ENCODE results near the gene OGFR. TPM values are rescaled to one million over a fixed set of nuclear protein-coding genes. Genes with fewer than 3 reads are reported as not detected.

Gene OGFR
- total and polyA plus RNA-seq, 2 experiments from 2014 or later, result 9.9 to 52.2 TPM

DNA sequence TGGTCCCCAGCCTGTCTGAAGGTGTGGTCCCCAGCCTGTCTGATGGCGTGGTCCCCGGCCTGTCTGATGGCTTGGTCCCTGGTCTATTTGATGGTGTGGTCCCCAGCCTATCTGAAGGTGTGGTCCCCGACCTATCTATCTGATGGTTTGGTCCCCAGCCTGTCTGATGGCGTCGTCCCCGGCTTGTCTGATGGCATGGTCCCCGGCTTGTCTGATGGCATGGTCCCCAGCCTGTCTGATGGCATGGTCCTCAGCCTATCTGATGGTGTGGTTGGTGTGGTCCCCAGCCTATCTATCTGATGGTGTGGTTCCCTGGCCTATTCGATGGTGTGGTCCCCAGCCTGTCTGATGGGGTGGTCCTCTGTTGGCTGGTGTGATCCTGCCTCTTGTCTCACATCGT, 26.6 kb upstream of the OGFR start:
- no peak for TF ChIP-seq EZH2 (IDR thresholded peaks at IDR 0.05; ENCODE audit: insufficient read depth, poor library complexity, severe bottlenecking)
- TF ChIP-seq EZH2phosphoT487 (IDR thresholded peaks at IDR 0.05; ENCODE audit: insufficient read depth, low read depth), result no peak
- Histone ChIP-seq H3K36me3 (ENCODE audit: low read depth) (no peaks in the 10 kb centered on the region), H3K27ac (no peak overlapping the region), H4K20me1 (ENCODE audit: insufficient read depth) (no peaks in the 10 kb centered on the region), H3K79me2 (ENCODE audit: insufficient read depth) (no peaks in the 10 kb centered on the region), H3K27me3 (replicated peaks; ENCODE audit: insufficient read depth) (no peaks in the 10 kb centered on the region), H3K9ac (no peak overlapping the region), H3K9me3 (ENCODE audit: low read depth) (no peaks in the 10 kb centered on the region), H3K4me1 (ENCODE audit: insufficient read depth) (peaks cover 6% of the 10 kb centered on the region), H2AFZ (no peak overlapping the region), H3K9me2 (ENCODE audit: insufficient read depth) (no peaks in the 10 kb centered on the region), H3K4me3 (no peak overlapping the region), H3K4me2 (ENCODE audit: unreplicated experiment) (no peak overlapping the region), H3F3A (ENCODE audit: insufficient read depth) (no peaks in the 10 kb centered on the region)
- WGBS, 2 experiments (ENCODE audit: low coverage in 1 of 2, low lambda C conversion rate in 2 of 2, missing lambda C conversion rate in 2 of 2), result 77 to 88% methylated on average over 9 of the region's 9 CpGs
- in situ Hi-C loops (cut with MboI), result loop anchor here (25.0 kb wide), 1 partner anchor 266 kb away; no protein-coding TSS in a partner anchor
- no peak for DNase-seq

DNA sequence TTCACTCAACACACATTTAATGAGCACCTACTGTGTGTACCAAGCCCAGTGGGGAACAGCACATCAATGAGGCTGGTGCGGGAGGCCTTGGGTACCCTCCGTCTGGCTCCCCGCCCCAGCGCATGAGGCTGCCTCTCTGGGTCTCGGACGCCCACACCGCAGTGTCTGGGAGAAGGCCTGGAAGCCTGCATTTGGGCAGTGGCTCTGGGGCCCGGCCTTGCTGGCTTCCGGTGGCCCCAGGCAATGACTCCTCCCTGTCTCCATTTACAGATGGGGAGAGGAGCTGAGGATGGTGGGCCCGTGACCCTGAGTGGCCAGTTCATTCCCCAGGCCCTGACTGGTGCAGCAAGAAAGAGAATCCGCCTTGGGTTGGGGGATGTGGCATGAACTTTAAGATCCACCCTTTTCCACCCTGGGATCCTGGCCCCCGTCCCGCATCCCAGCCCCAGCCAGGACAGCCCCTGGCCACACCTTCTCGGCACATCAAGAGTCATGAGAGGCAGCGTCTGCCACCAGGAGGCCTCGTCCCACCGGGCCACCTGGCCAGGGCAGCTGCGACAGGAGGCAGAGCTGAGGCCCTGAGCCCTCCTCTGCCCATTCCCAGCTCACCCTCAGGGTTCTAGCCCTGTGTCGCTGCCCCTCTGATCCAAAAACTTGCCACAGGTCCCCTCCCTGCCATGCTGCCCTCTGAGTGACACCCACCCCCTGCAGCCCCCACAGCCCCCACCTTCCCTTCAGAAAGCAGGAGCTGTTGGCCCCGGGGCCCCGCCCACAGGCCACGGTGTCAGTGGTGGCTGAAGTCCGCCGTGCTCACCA, 25.8 kb upstream of the OGFR start:
- Histone ChIP-seq H3K27ac (no peak overlapping the region), H3K9ac (no peak overlapping the region), H4K20me1 (ENCODE audit: insufficient read depth) (no peaks in the 10 kb centered on the region), H3F3A (ENCODE audit: insufficient read depth) (no peaks in the 10 kb centered on the region), H3K36me3 (ENCODE audit: low read depth) (no peaks in the 10 kb centered on the region), H3K9me3 (ENCODE audit: low read depth) (no peaks in the 10 kb centered on the region), H3K4me2 (ENCODE audit: unreplicated experiment) (no peak overlapping the region), H3K9me2 (ENCODE audit: insufficient read depth) (no peaks in the 10 kb centered on the region), H3K4me1 (ENCODE audit: insufficient read depth) (no peaks in the 10 kb centered on the region), H3K4me3 (no peak overlapping the region), H2AFZ (no peak overlapping the region), H3K79me2 (ENCODE audit: insufficient read depth) (no peaks in the 10 kb centered on the region), H3K27me3 (replicated peaks; ENCODE audit: insufficient read depth) (no peaks in the 10 kb centered on the region)
- TF ChIP-seq EZH2phosphoT487 (IDR thresholded peaks at IDR 0.05; ENCODE audit: insufficient read depth, low read depth) (no peak), EZH2 (IDR thresholded peaks at IDR 0.05; ENCODE audit: insufficient read depth, poor library complexity, severe bottlenecking) (no peak)
- DNase-seq, result no peak
- in situ Hi-C loops (cut with MboI), result loop anchor here (25.0 kb wide), 1 partner anchor 267 kb away; no protein-coding TSS in a partner anchor
- WGBS, 2 experiments (ENCODE audit: low coverage in 1 of 2, low lambda C conversion rate in 2 of 2, missing lambda C conversion rate in 2 of 2), result 69 to 72% methylated on average over 21 to 23 of the region's 24 CpGs

DNA sequence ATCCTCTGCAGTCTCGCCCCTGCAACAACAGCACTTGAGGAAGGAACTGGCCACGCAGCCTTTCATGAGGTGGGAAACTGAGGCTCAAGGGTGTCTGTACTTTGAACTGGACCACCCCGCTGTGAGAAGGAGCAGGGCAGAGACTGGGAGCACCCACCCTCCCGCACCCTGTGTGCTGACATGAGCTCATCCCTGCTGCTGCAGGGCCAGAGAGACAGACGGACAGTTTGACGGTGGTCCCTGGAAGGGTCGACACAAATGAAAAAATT, 25.3 kb upstream of the OGFR start:
- no peaks in the 10 kb centered on the region for H3K9me3 ChIP-seq (ENCODE audit: low read depth)
- H3K36me3 ChIP-seq (ENCODE audit: low read depth), result no peaks in the 10 kb centered on the region
- no peak for TF ChIP-seq EZH2phosphoT487 (IDR thresholded peaks at IDR 0.05; ENCODE audit: insufficient read depth, low read depth)
- no peaks in the 10 kb centered on the region for H4K20me1 ChIP-seq (ENCODE audit: insufficient read depth)
- H3K9me2 ChIP-seq (ENCODE audit: insufficient read depth), result no peaks in the 10 kb centered on the region
- WGBS, 2 experiments (ENCODE audit: low coverage in 1 of 2, low lambda C conversion rate in 2 of 2, missing lambda C conversion rate in 2 of 2), result 76 to 82% methylated on average over 7 of the region's 7 CpGs
- no peaks in the 10 kb centered on the region for H3K4me1 ChIP-seq (ENCODE audit: insufficient read depth)
- no peak for DNase-seq
- no peaks in the 10 kb centered on the region for H3K27me3 ChIP-seq (replicated peaks; ENCODE audit: insufficient read depth)
- H3K4me3 ChIP-seq, result no peak overlapping the region
- H3K27ac ChIP-seq, result no peak overlapping the region
- in situ Hi-C loops (cut with MboI), result loop anchor here (25.0 kb wide), 1 partner anchor 267 kb away; no protein-coding TSS in a partner anchor
- no peaks in the 10 kb centered on the region for H3F3A ChIP-seq (ENCODE audit: insufficient read depth)
- no peak overlapping the region for H2AFZ ChIP-seq
- no peaks in the 10 kb centered on the region for H3K79me2 ChIP-seq (ENCODE audit: insufficient read depth)
- H3K4me2 ChIP-seq (ENCODE audit: unreplicated experiment), result no peak overlapping the region
- H3K9ac ChIP-seq, result no peak overlapping the region

DNA sequence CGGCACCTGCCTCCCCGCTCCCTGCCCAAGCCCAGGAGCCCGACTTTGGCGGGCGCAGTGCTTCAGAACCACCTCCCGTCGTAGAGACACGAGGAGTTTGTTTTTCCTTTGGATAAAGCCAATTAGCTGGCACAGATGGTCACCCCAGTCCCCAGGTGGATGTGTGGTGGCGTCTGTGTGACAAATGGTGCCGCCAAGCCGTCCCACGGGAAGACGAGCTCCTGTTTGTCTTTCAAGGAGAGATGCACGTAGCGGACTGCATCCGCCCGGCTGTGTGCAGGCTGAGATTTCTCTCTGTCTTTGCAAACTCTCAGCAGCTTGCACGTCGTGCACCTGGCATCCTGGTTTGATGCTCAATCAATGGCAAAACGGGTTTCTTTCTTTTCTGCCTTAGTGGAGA, 24.4 kb upstream of the OGFR start:
- H3F3A ChIP-seq (ENCODE audit: insufficient read depth), result no peaks in the 10 kb centered on the region
- WGBS, 2 experiments (ENCODE audit: low coverage in 1 of 2, low lambda C conversion rate in 2 of 2, missing lambda C conversion rate in 2 of 2), result 61 to 63% methylated on average over 20 of the region's 20 CpGs
- in situ Hi-C loops (cut with MboI), result loop anchor here (10.0 to 25.0 kb wide), 2 partner anchors 105 to 268 kb away; no protein-coding TSS in a partner anchor
- no peak overlapping the region for H3K27ac ChIP-seq
- no peak overlapping the region for H2AFZ ChIP-seq
- no peak overlapping the region for H3K9ac ChIP-seq
- no peaks in the 10 kb centered on the region for H3K9me3 ChIP-seq (ENCODE audit: low read depth)
- TF ChIP-seq EZH2phosphoT487 (IDR thresholded peaks at IDR 0.05; ENCODE audit: insufficient read depth, low read depth) (no peak), EZH2 (IDR thresholded peaks at IDR 0.05; ENCODE audit: insufficient read depth, poor library complexity, severe bottlenecking) (no peak)
- H3K27me3 ChIP-seq (replicated peaks; ENCODE audit: insufficient read depth), result no peaks in the 10 kb centered on the region
- DNase-seq, result no peak
- H3K4me1 ChIP-seq (ENCODE audit: insufficient read depth), result no peaks in the 10 kb centered on the region
- H3K4me3 ChIP-seq, result no peak overlapping the region
- H3K4me2 ChIP-seq (ENCODE audit: unreplicated experiment), result no peak overlapping the region
- no peaks in the 10 kb centered on the region for H3K9me2 ChIP-seq (ENCODE audit: insufficient read depth)
- no peaks in the 10 kb centered on the region for H3K36me3 ChIP-seq (ENCODE audit: low read depth)
- no peaks in the 10 kb centered on the region for H3K79me2 ChIP-seq (ENCODE audit: insufficient read depth)
- H4K20me1 ChIP-seq (ENCODE audit: insufficient read depth), result no peaks in the 10 kb centered on the region
